HG02588 (cell line): ENCODE measurements around the gene ZDHHC7.

Source experiments
- ATAC-seq: cut with Tn5 transposase; IDR thresholded peaks from one replicate; pipeline ENCODE4 v1.9.1; 2021; ENCODE audit warnings: mild to moderate bottlenecking, moderate library complexity; ENCODE audit not compliant: unreplicated experiment

The ZDHHC7 gene

GRCh38 chr16:85025781-85026653 lies 14.7 kb upstream of the ZDHHC7 start:
- ATAC-seq = no peak

- no peak for ATAC-seq
Measured at GRCh38 chr16:85019659-85020245, 8.4 kb upstream of the ZDHHC7 start.

- ATAC-seq = no peak
Measured at GRCh38 chr16:85018529-85019236, 7.3 kb upstream of the ZDHHC7 start.

- no peak for ATAC-seq
Measured at GRCh38 chr16:85017633-85018032, 6.3 kb upstream of the ZDHHC7 start.

GRCh38 chr16:85017151-85017550 lies 5.8 kb upstream of the ZDHHC7 start:
- ATAC-seq = no peak

GRCh38 chr16:85015481-85016187 lies 4.3 kb upstream of the ZDHHC7 start:
- no peak for ATAC-seq

- no peak for ATAC-seq
Measured at GRCh38 chr16:85014311-85014710, 3.0 kb upstream of the ZDHHC7 start.

- no peak for ATAC-seq
Measured at GRCh38 chr16:85011846-85012284, 530 bp upstream of the ZDHHC7 start.

- no peak for ATAC-seq
Measured at GRCh38 chr16:85010446-85010930, 847 bp downstream of the ZDHHC7 start.

- ATAC-seq = no peak
Measured at GRCh38 chr16:85008271-85008670, 3.1 kb downstream of the ZDHHC7 start.

GRCh38 chr16:85007496-85008214 lies 3.7 kb downstream of the ZDHHC7 start:
- ATAC-seq = no peak

- ATAC-seq = no peak
Measured at GRCh38 chr16:85006639-85007038, 4.7 kb downstream of the ZDHHC7 start.

GRCh38 chr16:85005285-85006069 lies 5.9 kb downstream of the ZDHHC7 start:
- no peak for ATAC-seq

- no peak for ATAC-seq
Measured at GRCh38 chr16:85004587-85005205, 6.6 kb downstream of the ZDHHC7 start.

- ATAC-seq = no peak
Measured at GRCh38 chr16:85003725-85004586, 7.4 kb downstream of the ZDHHC7 start.

GRCh38 chr16:85003076-85003475 lies 8.3 kb downstream of the ZDHHC7 start:
- no peak for ATAC-seq

- no peak for ATAC-seq
Measured at GRCh38 chr16:85002608-85003007, 8.7 kb downstream of the ZDHHC7 start.

- ATAC-seq = no peak
Measured at GRCh38 chr16:85002099-85002541, 9.2 kb downstream of the ZDHHC7 start.
